KBM-7 (cell line): ENCODE measurements around the gene EFNA2.
"Not testable (repeated sequence)": the region's sequence is repeated elsewhere in the genome, so short reads cannot be mapped to it uniquely, and the experiment has no call there.

ENCODE experiments used
- DNase-seq: peaks from one replicate; pipeline ENCODE4 v3.0.0-alpha.2; 2015
- in situ Hi-C: fragments of 300-500 bp; cut with MboI; formaldehyde crosslinking; loops from 2 replicates; pipeline ENCODE4 v1.14.3; 2020; ENCODE audit warnings: low sequenced_read_pairs, low pct_unique_long_range_greater_than_20kb, mixed read lengths

Gene EFNA2

DNA sequence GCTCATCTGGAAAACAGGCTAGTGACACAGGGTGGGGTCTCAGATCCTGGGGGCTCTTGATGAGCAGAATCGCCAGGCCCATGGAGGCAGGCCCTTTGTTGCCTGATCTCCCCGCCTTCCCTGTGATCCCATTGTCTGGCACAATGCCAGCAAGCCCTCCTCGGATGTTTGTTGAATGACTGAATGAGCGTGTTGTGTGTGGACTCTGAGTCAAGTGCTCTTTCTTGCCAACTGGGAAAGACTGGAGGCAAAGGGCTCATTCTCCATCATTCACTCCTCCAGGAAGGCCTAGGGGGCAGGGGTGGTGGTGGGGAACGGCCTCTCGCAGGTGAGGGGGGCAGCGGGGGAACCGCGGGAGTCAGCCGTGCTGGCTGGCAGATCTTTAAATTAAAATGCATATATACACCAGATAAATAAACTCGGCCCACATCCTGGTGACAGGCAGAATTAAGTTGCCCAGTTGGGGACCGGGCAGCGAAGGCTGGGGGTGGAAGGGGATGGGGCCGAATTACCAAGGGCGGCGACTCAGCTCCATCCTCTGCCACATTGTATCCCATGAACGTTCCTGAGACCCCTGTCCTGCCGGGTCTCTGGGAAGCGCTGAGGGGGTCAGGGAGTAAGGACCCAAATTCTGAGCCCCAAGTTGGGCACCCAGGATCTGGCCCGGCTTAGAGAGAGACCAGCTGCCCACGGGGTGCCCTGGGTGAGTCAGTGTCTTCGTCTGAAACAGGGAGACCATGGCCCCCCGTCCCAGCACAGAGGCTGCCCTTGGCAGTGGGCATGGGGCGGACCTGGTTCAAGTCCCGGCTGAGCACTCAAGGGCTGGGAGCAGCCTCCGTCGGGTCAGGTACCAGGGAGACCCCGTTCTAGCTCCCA, 24.5 kb downstream of the EFNA2 start:
- no peak for DNase-seq
- in situ Hi-C loops = loop anchor here (10.0 kb wide), 1 partner anchor 55 kb away; no protein-coding TSS in a partner anchor

DNA sequence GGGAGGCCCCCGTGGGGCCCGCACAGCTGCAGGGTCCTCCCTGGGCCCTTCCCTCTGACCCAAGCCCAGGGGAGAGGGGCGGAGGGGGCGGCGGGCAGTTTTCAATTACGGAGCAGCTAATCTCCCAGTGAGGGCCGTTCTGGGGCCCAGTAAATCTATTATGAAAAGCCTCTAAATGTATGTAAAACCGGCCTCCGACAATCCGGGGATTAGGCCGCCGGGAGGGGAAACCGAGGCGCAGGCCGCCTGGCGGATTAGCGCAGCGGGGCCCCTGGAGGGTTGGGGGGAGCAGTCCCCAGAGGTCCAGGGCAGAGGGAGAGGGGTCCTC, 25.1 kb downstream of the EFNA2 start:
- in situ Hi-C loops = loop anchor here (10.0 kb wide), 1 partner anchor 54 kb away; no protein-coding TSS in a partner anchor
- DNase-seq = no peak

GRCh38 chr19:1311543-1312091, 25.9 kb downstream of the EFNA2 start:
- in situ Hi-C loops = loop anchor here (10.0 kb wide), 1 partner anchor 53 kb away; no protein-coding TSS in a partner anchor
- DNase-seq = no peak

DNA sequence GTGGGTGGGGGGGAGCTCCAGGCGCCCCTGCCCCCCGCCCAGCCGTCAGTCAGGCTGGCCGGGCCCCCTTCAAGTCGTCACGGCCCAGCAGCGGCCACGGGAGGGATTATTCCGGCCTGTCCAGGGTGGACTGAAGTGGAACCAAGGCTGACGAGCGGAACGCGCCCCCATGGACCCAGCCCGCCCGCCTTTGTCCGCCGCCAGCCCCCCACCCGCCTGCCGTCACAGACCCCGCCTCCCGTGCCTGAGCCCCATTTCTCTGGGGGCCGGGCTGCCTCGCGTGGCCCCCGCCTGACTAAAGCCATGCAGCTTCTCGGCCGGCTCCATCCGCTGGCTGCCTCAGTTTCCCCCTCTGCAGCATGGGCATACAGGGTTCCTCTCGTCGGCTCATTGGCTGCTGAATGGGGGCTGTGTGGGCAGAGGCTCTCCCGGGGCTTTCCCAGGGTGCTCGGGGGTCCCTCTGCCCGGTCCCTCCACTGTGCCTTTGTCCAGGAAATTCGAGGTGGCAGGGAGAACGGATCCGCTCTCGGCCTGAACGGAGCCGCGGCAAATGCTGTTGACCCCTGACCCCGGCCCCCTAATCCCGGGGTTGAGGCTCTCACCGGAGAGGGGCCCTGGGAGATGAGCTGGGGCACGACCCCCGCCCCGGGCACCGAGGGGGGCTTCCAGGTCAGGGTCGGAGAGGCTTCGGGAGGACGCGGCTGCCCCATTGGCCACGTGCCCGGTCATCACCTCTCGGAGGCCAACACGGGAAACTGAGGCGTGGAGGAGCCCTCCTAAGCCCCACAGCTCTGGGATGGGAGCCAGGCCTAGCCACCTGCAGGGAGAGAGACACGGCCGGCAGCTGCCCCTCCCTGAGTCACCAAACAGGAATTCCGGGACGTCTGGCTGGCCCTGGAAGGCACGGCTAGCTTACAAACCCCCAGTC, 27.4 kb downstream of the EFNA2 start:
- no peak for DNase-seq
- in situ Hi-C loops = loop anchor here (10.0 kb wide), 1 partner anchor 52 kb away; no protein-coding TSS in a partner anchor

DNA sequence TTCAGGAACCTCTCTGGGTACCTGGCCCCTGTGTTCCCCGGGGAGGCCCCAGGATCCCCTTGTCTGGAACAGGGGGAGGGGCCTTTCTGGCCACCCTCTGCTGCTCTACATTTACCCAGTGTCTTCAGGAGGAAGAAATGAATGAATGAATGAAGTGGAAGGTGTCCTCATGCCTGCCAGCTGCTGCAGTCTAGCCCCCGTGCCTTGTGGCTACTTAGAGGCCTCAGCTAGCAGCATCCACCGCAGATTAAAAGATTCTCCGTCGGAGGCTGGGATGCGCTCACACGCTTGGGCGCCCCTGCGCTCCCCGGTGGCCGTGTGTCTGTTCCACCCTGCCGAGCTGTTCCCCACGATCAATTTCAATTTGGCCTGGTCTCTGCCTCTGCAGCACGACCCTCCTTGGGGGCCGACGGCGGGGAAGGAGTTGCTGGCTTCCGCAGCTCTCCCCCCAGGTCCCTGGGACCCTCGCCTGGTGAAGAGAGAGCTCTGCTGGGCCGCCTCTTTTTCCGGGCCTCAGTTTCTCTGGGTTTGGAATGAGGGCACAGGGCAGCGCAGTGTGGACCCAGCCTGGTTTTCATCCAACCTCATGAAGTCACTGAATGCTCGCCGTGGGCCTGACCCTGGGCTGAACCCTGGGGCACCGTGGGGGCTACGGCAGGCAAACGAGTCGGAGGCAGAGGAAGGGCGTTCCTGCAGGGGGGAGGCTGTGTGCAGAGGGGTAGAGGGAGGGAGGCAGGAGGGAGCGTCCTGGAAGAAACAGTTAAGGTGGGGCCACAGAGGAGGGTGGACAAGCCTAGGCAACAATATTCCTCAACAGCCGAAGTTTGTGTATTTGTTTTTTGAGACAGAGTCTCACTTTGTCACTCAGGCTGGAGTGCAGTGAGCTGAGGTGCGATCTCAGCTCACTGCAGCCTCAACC, 28.3 kb downstream of the EFNA2 start:
- in situ Hi-C loops = loop anchor here (10.0 kb wide), 1 partner anchor 51 kb away; no protein-coding TSS in a partner anchor
- no peak for DNase-seq

DNA sequence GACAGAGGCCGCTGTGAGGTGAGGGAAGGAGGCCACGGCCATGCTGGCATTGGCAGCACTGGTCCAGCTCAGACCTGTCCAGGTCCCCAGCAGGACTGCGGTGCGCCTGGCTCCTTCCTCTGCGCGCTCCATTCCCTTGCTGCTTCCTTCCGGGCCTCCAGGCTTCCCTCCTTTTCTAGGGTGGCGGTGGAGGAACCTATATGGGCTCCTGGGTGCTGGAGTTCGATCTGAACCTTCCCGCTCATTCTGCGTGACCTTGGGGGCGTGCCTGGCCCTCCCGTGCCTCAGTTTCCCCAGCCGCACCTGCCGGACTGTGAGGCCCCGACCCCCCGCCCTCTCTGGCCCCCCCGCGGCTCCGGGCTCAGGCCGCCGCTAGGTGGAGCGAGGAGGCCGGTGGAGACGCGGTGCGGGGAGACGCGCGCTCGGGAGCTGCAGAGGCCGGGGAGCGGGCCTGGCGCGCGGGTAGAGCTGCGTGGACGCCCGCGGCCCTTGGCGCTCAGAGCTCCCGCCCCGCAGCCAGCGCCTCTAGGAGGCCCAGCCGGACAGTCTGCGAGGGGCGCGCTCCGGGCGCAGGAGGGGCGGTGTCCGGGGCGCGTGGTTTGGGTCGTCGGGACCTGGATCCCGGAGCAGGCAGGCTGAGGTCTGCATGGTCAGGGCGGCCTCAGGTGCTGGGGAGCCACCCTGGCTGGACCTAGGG, 29.9 kb downstream of the EFNA2 start:
- in situ Hi-C loops = loop anchor here (10.0 kb wide), 1 partner anchor 49 kb away; no protein-coding TSS in a partner anchor
- DNase-seq = peak; percentile 39

DNA sequence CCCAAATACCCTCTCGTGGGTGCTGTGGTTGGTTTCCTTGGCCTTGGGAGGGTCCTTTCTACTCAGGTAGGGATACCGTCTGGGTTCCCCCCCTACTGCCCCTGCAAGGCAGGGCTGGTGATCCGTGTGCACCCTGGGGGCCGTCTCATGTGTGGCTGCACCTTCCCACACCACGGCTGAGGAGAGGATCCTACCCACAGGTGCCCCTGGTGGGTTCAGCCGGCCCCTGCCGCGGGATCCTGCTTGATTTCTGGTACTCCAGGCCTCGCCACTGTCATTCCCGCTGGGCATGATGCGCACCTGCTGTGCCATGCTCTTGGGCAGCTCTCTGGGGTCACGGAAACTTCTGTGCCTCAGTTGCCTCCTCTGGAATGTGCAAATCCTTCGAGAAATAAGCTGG, 30.8 kb downstream of the EFNA2 start:
- in situ Hi-C loops = loop anchor here (10.0 kb wide), 1 partner anchor 48 kb away; no protein-coding TSS in a partner anchor

GRCh38 chr19:1317274-1318003, 31.8 kb downstream of the EFNA2 start:
- in situ Hi-C loops = loop anchor here (10.0 kb wide), 1 partner anchor 47 kb away; no protein-coding TSS in a partner anchor

More for the DNA sequence above, 30.8 kb downstream of the EFNA2 start:
- no peak for DNase-seq

DNA sequence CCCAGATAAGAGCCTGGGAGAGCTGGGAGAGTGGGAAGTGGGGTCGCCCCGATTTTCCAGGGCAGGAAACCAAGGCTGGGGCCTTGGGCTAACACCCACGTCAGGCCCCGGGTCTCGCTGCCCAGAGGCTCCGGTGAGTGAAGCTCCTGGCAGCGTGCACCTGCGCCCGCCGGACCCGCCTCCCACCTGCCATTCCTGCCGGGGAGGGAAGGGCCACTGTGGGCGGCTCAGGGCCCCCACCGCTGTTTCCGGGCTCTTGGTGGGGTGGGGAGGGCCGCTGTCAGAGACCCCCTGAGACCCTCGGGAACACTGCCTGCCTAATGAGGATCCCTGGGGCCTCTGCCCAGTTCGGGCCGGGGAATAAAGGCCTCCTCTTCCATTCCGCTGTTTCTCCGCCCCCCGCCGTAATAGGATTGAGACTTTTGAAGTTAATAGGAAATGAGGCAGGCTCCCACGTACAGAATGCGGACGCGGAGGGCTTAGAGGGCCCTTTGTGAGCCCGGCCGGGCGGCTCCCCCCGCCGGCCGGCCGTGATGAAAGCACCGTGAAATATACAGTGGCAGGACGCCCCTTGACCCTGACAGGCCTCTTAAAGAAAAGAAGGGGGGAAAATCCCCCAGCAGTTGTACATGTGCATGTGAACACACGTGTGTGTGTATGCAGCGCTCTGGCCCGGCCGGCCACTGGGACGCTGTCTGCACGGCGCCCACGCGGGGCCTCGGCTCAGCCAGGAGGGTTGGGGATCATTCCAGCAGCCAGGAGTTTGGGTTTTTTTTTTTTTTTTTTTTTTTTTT, 33.2 kb downstream of the EFNA2 start:
- in situ Hi-C loops = loop anchor here (10.0 kb wide), 1 partner anchor 46 kb away; no protein-coding TSS in a partner anchor

More at GRCh38 chr19:1317274-1318003, 31.8 kb downstream of the EFNA2 start:
- no peak for DNase-seq

GRCh38 chr19:1320282-1320650, 34.6 kb downstream of the EFNA2 start:
- in situ Hi-C loops, DNase-seq: not testable (repeated sequence)

More for the DNA sequence above, 33.2 kb downstream of the EFNA2 start:
- no peak for DNase-seq

DNA sequence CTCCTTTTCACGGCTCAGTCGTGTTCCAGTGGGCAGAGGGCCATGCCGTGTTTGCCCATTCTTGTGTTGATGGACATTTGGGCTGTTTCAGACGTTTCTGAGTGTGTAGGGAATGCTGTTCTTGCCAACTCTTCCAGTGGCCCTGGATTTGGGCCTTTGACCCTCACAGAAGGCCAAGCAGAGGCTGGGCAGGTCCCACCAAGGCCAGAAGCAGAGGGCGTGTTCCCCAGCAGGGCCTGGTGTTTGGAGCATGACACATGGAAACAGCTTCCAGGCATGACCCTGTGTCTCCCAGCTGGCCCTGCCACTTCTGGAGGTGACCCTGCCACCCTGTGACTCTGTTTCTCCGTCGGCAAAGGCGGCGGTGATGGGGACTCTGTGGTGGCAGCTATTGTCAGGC, 35.9 kb downstream of the EFNA2 start:
- DNase-seq = no peak
- in situ Hi-C loops = no loop called here

DNA sequence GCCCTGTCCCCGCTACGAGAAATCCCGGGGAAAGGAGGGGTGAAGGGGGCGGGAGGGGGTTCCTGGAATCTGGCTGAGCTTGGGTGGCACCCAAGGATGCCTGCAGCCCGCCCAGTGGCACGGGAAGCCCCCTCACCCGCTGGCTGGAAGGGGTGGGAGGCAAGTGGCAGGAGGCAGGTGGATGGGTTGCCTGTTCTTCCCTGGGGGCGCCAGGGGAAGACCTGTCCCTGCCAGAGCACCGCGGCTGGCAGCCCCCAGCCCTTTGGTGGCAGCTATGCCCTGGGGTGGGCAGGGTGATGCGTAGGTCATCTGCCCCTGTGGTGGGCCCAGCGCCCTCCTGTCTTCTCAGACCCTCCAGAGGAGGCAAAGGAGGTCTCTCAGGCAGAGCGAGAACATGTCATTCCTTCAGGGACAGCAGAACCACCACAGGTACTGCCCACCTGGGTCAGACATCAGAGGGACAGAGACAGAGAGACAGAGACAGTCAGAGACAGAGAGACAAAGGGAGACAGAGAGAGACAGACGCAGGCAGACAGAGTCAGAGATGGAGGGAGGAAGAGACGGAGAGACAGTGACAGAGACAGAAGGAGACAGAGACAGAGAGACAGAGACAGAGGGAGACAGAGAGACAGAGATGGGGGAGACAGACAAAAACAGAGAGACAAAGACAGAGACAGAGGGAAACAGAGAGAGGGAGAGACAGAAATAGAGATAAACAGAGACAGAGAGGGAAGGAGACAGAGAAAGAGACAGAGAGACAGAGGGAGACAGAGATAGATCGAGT, 36.7 kb downstream of the EFNA2 start:
- DNase-seq = no peak
- in situ Hi-C loops = no loop called here

DNA sequence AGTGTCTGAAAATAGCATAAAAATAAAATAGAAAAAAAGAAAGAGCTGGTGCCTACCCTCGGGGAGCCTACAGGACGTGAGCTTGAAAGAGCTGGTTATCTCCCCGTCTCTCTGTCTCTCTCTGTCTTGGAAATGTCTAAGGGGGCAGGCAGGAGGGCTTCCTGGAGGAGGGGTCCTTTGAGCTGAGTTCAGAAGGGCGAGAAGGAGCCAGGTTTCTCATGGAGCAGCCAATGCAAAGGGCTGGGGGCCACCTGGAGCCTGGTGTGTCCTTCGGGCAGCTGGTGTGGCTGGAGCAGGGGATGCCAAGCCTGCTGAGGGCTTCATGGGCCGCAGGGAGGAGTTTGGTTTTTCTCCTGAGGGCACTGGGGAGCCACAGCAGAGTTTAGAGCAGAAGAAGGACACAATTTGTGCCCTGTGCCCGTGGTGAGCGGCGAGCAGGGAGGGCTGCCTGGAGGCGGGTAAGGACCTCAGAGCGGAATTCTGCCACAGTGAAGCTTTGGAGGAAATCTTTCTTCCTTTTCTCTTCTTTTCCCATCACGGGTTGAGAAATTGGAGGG, 38.7 kb downstream of the EFNA2 start:
- in situ Hi-C loops = no loop called here

DNA sequence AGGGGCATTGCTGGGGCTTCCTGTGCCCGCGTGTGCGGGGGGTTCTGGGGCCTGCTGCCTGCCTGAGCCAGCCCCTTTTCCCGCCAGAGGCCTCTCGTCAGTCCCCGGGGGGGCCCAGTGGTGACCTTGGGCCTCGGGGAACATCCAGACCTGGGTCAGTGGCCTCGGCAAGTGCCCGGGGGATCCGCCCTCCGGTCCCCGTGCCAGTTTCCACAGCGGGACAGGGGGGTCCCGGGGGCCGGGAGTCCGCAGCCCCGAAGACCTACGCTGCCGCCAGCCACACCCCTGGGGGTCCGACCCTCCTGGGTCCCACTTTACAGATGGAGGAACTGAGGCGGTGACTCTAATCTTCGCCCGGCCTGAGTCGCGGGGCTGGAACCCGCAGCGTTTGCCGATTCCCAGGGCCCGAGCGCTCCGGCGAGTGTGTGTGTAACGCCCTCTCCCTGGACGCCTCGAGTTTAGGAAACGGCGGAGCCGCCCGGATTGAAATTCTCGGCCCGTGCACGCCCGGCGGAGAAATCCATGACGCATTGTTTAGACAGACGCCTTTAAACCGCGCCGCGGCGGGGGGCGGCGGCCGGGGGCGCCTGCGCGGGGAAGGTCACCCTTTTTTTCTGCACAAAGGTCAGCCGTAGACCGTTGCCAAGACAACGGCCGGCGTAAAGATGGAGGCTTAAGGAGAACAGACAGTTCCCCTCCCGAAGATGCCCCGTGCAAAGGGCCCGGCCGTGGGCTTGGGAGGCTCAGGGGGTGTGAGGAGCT, 39.3 kb downstream of the EFNA2 start:
- peak; percentile 12 for DNase-seq
- in situ Hi-C loops = no loop called here

More for the DNA sequence above, 38.7 kb downstream of the EFNA2 start:
- DNase-seq = no peak
